ENCODE data around the gene HMX1.

HMX1 gene

GRCh38 chr4:8866828-8867623 is 4.6 kb downstream of the HMX1 start:
- no peak overlapping the region for H3K27ac ChIP-seq
- TF ChIP-seq CTCF (IDR thresholded peaks at IDR 0.05) (no peak), ZFX (IDR thresholded peaks at IDR 0.05; ENCODE audit: borderline replicate concordance) (no peak)

GRCh38 chr4:8866421-8866820 is 5.2 kb downstream of the HMX1 start:
- TF ChIP-seq CTCF (IDR thresholded peaks at IDR 0.05) (no peak), ZFX (IDR thresholded peaks at IDR 0.05; ENCODE audit: borderline replicate concordance) (no peak)
- H3K27ac ChIP-seq = no peak overlapping the region

- no peak overlapping the region for H3K27ac ChIP-seq
- TF ChIP-seq ZFX (IDR thresholded peaks at IDR 0.05; ENCODE audit: borderline replicate concordance) (no peak), CTCF (IDR thresholded peaks at IDR 0.05) (no peak)
Observed at GRCh38 chr4:8865681-8866310, 5.8 kb downstream of the HMX1 start.

- no peak for TF ChIP-seq CTCF (IDR thresholded peaks at IDR 0.05)
- TF ChIP-seq ZFX (IDR thresholded peaks at IDR 0.05; ENCODE audit: borderline replicate concordance) = no peak
- no peak overlapping the region for H3K27ac ChIP-seq
Observed at GRCh38 chr4:8864912-8865680, 6.5 kb downstream of the HMX1 start.

- H3K27ac ChIP-seq = no peak overlapping the region
Observed at GRCh38 chr4:8863686-8864682, 7.7 kb downstream of the HMX1 start.

More at GRCh38 chr4:8863686-8864682, 7.7 kb downstream of the HMX1 start:
- no peak for TF ChIP-seq CTCF (IDR thresholded peaks at IDR 0.05)
- TF ChIP-seq ZFX (IDR thresholded peaks at IDR 0.05; ENCODE audit: borderline replicate concordance) = no peak

Data from 22Rv1 (cell line).